HG02973 (cell line): ENCODE results near the gene DSG3.
"Not testable (repeated sequence)": the region's sequence is repeated elsewhere in the genome, so short reads cannot be mapped to it uniquely, and the experiment has no call there.

Experiments used
- ATAC-seq: cut with Tn5 transposase; IDR thresholded peaks from one replicate; pipeline ENCODE4 v1.9.1; 2021; ENCODE audit warnings: moderate library complexity; ENCODE audit not compliant: unreplicated experiment

DSG3 gene

GRCh38 chr18:31491586-31491985 lies 44.0 kb downstream of the DSG3 start:
- no peak for ATAC-seq

- ATAC-seq, result no peak
These were observed 45.1 kb downstream of the DSG3 start for GRCh38 chr18:31492671-31493070.

GRCh38 chr18:31493171-31493570 lies 45.6 kb downstream of the DSG3 start:
- ATAC-seq, result no peak

- no peak for ATAC-seq
These were observed 46.4 kb downstream of the DSG3 start for GRCh38 chr18:31493941-31494340.

GRCh38 chr18:31494705-31495244 lies 47.2 kb downstream of the DSG3 start:
- ATAC-seq, result not testable (repeated sequence)

GRCh38 chr18:31497404-31497835 lies 49.9 kb downstream of the DSG3 start:
- ATAC-seq, result peak; percentile 8

- ATAC-seq, result peak; percentile 46
These were observed 50.5 kb downstream of the DSG3 start, which contains the start of gene DSG2 for GRCh38 chr18:31497836-31498573. Gene DSG2 (plus strand): TSS chr18:31498177. CDS start chr18:31498252, 75 bp downstream.

- peak; percentile 6 for ATAC-seq
These were observed 51.3 kb downstream of the DSG3 start for GRCh38 chr18:31498574-31499524.

- peak; percentile 79 for ATAC-seq
These were observed 52.6 kb downstream of the DSG3 start for GRCh38 chr18:31500051-31500688.

- ATAC-seq, result no peak
These were observed 55.5 kb downstream of the DSG3 start for GRCh38 chr18:31503011-31503410.

GRCh38 chr18:31504455-31505147 lies 57.1 kb downstream of the DSG3 start:
- ATAC-seq, result no peak

GRCh38 chr18:31505156-31505555 lies 57.6 kb downstream of the DSG3 start:
- ATAC-seq, result no peak

- no peak for ATAC-seq
These were observed 58.6 kb downstream of the DSG3 start for GRCh38 chr18:31506024-31506742.

GRCh38 chr18:31507124-31507523 lies 59.6 kb downstream of the DSG3 start:
- not testable (repeated sequence) for ATAC-seq

- ATAC-seq, result no peak
These were observed 61.2 kb downstream of the DSG3 start for GRCh38 chr18:31508781-31509180.

GRCh38 chr18:31509571-31509970 lies 62.0 kb downstream of the DSG3 start:
- ATAC-seq, result no peak

- no peak for ATAC-seq
These were observed 62.8 kb downstream of the DSG3 start for GRCh38 chr18:31510319-31510718.

GRCh38 chr18:31511098-31511497 lies 63.6 kb downstream of the DSG3 start:
- ATAC-seq, result no peak

- no peak for ATAC-seq
These were observed 64.7 kb downstream of the DSG3 start for GRCh38 chr18:31512203-31512764.
